GM21786 (cell line): ENCODE measurements around the gene NR5A2.
A peak's percentile ranks its signal among the peaks of the same experiment; 100 is the strongest.
"Not testable (repeated sequence)": the region's sequence is repeated elsewhere in the genome, so short reads cannot be mapped to it uniquely, and the experiment has no call there.

Source experiments
- ATAC-seq: cut with Tn5 transposase; IDR thresholded peaks from one replicate; pipeline ENCODE4 v1.9.1; 2021; ENCODE audit not compliant: unreplicated experiment

NR5A2 gene

GRCh38 chr1:200187332-200187731 lies 159.8 kb downstream of the NR5A2 start:
- ATAC-seq: not testable (repeated sequence)

GRCh38 chr1:200191993-200192392 lies 164.5 kb downstream of the NR5A2 start:
- ATAC-seq: no peak

- no peak for ATAC-seq
Observed at GRCh38 chr1:200194477-200194876, 167.0 kb downstream of the NR5A2 start.

GRCh38 chr1:200198236-200198635 lies 170.7 kb downstream of the NR5A2 start:
- ATAC-seq: no peak

- no peak for ATAC-seq
Observed at GRCh38 chr1:200205216-200205995, 177.9 kb downstream of the NR5A2 start.

- no peak for ATAC-seq
Observed at GRCh38 chr1:200206340-200206739, 178.8 kb downstream of the NR5A2 start.

- no peak for ATAC-seq
Observed at GRCh38 chr1:200206761-200207160, 179.3 kb downstream of the NR5A2 start.

- ATAC-seq: peak; percentile 83
Observed at GRCh38 chr1:200207711-200208126, 180.2 kb downstream of the NR5A2 start.

GRCh38 chr1:200211157-200211556 lies 183.6 kb downstream of the NR5A2 start:
- ATAC-seq: no peak

GRCh38 chr1:200213392-200213791 lies 185.9 kb downstream of the NR5A2 start:
- ATAC-seq: no peak

GRCh38 chr1:200213921-200214320 lies 186.4 kb downstream of the NR5A2 start:
- no peak for ATAC-seq

GRCh38 chr1:200215350-200215749 lies 187.8 kb downstream of the NR5A2 start:
- ATAC-seq: no peak

- ATAC-seq: peak; percentile 80
Observed at GRCh38 chr1:200217703-200218102, 190.2 kb downstream of the NR5A2 start.

GRCh38 chr1:200221614-200222282 lies 194.2 kb downstream of the NR5A2 start:
- ATAC-seq: no peak

- ATAC-seq: no peak
Observed at GRCh38 chr1:200223207-200223606, 195.7 kb downstream of the NR5A2 start.

GRCh38 chr1:200223613-200224012 lies 196.1 kb downstream of the NR5A2 start:
- ATAC-seq: no peak

- ATAC-seq: no peak
Observed at GRCh38 chr1:200224315-200224714, 196.8 kb downstream of the NR5A2 start.

GRCh38 chr1:200226268-200226968 lies 198.9 kb downstream of the NR5A2 start:
- no peak for ATAC-seq

GRCh38 chr1:200226969-200227303 lies 199.4 kb downstream of the NR5A2 start:
- ATAC-seq: no peak
